GM10266 (cell line): ENCODE data around the gene PDCD5.

Source experiments
- DNase-seq: peaks from one replicate; pipeline ENCODE4 v3.0.0; 2012; ENCODE audit errors: extremely low spot score
- TF ChIP-seq, protein P1 (sequence below): IDR thresholded peaks from 2 replicates; pipeline ENCODE4 v1.5.1; 2012; ENCODE audit warnings: mild to moderate bottlenecking, low read depth; ENCODE audit not compliant: control insufficient read depth, insufficient read depth; ENCODE audit errors: missing control alignments

The PDCD5 gene

GRCh38 chr19:32543115-32543900 lies 37.7 kb upstream of the PDCD5 start:
- DNase-seq, result no peak
- TF ChIP-seq, protein P1, sequence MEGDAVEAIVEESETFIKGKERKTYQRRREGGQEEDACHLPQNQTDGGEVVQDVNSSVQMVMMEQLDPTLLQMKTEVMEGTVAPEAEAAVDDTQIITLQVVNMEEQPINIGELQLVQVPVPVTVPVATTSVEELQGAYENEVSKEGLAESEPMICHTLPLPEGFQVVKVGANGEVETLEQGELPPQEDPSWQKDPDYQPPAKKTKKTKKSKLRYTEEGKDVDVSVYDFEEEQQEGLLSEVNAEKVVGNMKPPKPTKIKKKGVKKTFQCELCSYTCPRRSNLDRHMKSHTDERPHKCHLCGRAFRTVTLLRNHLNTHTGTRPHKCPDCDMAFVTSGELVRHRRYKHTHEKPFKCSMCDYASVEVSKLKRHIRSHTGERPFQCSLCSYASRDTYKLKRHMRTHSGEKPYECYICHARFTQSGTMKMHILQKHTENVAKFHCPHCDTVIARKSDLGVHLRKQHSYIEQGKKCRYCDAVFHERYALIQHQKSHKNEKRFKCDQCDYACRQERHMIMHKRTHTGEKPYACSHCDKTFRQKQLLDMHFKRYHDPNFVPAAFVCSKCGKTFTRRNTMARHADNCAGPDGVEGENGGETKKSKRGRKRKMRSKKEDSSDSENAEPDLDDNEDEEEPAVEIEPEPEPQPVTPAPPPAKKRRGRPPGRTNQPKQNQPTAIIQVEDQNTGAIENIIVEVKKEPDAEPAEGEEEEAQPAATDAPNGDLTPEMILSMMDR, result no peak

DNA sequence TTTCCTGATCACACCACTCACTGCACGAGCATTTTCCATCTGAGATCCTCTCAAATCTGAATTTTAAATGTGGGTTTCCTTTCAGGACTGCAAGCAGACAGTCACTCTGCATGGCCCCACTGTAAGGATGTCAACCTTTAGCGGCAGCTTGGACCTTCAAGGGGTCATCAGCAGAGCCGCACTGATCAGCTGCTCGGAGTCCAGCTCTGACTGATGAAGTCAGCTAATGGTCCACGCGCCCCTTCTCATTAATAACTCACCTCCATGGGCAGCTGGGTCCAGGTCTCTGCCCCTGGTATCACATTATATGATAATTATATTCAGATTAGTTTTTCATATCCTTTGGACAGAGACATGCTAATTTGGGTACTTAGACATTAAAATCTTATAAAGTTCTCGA lies 36.1 kb upstream of the PDCD5 start:
- TF ChIP-seq, protein P1, result no peak

GRCh38 chr19:32550666-32551065 lies 30.3 kb upstream of the PDCD5 start:
- TF ChIP-seq, protein P1, result no peak
- DNase-seq, result no peak

More for the DNA sequence above, 36.1 kb upstream of the PDCD5 start:
- DNase-seq, result no peak

- no peak for DNase-seq
- TF ChIP-seq, protein P1, result no peak
Measured at GRCh38 chr19:32555786-32556185, 25.2 kb upstream of the PDCD5 start.

DNA sequence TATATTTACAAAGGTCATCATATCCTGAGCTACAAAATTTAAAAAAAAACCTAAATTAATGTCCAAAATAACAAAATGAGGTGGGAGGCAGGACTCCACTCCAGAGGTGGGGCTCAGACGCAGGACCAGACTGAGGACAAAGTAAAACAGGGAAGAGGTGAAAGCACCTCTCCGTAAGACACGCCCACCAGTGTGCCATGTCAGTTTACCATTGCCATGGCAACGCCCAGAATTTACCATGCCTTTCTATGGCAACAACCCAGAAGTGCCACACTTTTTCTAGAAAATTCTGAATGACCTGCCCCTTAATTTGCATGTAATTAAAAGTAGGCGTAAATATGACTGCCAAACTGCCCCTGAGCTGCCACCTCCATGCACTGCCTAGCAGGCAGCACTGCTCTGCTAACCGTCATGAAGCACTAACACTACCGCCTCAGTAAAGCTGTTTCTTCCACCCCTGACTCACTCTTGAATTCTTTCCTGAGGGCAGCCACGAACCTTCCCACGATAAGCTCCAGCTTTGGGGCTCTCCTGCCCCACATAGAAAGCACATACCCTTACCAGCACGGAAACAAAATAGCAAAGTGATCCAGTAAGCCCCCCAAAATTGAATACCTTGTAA lies 22.3 kb upstream of the PDCD5 start:
- TF ChIP-seq, protein P1, result no peak
- no peak for DNase-seq

DNA sequence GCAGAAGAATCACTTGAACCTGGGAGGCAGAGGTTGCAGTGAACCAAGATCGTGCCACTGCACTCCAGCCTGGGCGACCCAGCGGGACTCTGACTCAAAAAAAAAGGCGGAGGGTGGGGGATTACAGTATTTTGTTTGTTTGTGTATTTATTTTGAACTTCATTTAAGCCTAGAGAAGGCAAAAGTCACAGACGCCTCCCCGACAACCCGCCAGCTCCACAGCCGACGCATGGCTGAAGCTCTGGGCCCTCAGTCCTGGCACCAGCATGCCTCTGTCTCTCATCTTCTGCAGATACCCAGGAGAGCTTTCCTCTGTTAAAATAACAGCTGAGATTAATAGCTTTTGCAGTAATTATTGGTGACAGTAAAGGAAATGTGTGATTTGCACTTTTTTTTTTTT lies 17.2 kb upstream of the PDCD5 start:
- TF ChIP-seq, protein P1, result no peak
- no peak for DNase-seq

DNA sequence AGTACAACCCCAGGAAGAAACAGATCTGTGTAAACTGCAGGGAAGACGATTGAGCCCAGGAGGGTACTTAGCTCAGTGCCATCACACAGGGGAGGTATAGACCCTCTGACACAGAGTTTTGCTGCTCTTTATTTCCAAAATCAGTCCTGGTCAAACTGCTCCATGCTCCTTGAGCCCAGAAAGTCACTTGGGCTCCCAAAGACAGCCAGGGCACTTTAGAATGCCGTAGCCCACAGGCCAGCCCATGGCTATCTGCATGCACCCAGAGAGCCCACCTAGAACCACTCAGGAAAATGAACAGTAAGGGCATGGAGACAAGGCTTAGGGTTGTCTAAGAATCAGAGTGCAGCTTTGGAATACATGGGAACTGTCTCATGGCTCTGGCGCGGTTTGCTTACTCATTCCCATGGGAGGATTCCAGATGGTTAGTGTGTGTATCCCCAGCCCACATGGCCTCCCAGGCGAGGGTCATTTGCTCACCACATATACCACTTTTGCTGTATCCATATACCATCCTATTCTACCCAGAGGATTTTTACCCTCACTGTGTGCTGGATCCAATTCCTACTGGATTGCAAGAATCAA lies 14.7 kb upstream of the PDCD5 start:
- DNase-seq, result no peak
- TF ChIP-seq, protein P1, result no peak
